EL (cell line): Measurements from ENCODE around the gene KASH5.
"Not testable (repeated sequence)": the region's sequence is repeated elsewhere in the genome, so short reads cannot be mapped to it uniquely, and the experiment has no call there.

Source experiments
- DNase-seq: peaks from one replicate; pipeline ENCODE4 v3.0.0-alpha.2; 2016

The KASH5 gene

GRCh38 chr19:49362048-49362928 lies 25.8 kb upstream of the KASH5 start, which contains the start of gene TEAD2:
Gene TEAD2, minus strand, starts transcription at chr19:49362416. Its CDS starts 2,341 bp downstream, at chr19:49360075.
- peak; percentile 70 for DNase-seq

- no peak for DNase-seq
Measured at GRCh38 chr19:49362929-49363267, 25.2 kb upstream of the KASH5 start.

GRCh38 chr19:49363268-49364082 lies 24.6 kb upstream of the KASH5 start, which contains the start of gene DKKL1:
Gene DKKL1, plus strand, starts transcription at chr19:49363877. Its CDS starts 122 bp downstream, at chr19:49363999.
- peak; percentile 99 for DNase-seq

- DNase-seq = no peak
Measured at GRCh38 chr19:49364083-49364737, 23.8 kb upstream of the KASH5 start.

- no peak for DNase-seq
Measured at GRCh38 chr19:49366110-49366509, 21.9 kb upstream of the KASH5 start.

DNA sequence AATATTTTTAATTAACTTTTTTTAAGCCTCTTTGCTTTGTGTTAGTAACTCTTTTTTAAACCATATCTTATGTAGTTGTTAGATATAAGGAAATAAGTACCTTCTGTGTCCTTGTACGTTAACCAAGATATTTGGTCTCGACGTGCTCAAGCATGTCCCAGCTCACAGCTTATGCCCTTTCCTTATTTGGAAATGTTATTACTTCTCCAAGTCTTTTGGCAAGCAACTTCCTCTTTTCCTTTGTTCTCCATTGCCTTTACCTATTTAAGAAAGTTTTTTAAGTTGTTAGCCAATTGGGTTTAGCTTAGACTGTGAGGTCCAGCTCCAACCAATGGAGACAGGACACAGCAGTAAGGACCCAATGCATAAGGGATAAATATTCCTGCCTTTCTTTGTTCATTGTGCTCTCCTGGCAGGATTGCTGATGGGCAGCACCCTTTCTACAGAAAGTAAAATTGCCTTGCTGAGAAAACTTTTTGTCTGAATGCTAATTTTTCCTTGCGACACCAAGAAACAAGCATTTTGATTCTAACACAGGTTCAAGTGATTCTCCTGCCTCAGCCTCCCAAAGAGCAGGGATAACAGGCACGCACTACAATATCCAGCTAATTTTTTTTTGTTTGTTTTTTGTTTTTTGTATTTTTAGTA lies 19.2 kb upstream of the KASH5 start:
- no peak for DNase-seq

GRCh38 chr19:49371184-49371583 lies 16.9 kb upstream of the KASH5 start:
- no peak for DNase-seq

DNA sequence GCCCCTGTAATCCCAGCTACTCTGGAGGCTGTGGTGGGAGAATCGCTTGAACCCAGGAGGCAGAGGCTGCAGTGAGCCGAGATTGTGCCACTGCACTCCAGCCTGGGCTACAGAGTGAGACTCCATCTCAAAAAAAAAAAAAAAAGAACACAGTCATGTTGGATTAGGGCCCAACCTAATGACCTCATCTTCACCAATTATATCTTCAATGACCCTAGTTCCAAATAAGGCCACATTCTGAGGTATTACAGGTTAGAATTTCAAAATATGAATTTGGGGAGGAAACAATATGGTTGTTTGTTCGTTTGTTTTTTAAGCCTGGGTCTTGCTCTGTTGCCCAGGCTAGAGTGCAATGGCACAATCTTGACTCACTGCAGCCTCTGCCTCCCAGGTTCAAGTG lies 14.9 kb upstream of the KASH5 start:
- DNase-seq = not testable (repeated sequence)

GRCh38 chr19:49374665-49375434 lies 13.2 kb upstream of the KASH5 start:
- DNase-seq = no peak

- DNase-seq = no peak
Measured at GRCh38 chr19:49378512-49378911, 9.5 kb upstream of the KASH5 start.

GRCh38 chr19:49380391-49380790 lies 7.7 kb upstream of the KASH5 start:
- no peak for DNase-seq

DNA sequence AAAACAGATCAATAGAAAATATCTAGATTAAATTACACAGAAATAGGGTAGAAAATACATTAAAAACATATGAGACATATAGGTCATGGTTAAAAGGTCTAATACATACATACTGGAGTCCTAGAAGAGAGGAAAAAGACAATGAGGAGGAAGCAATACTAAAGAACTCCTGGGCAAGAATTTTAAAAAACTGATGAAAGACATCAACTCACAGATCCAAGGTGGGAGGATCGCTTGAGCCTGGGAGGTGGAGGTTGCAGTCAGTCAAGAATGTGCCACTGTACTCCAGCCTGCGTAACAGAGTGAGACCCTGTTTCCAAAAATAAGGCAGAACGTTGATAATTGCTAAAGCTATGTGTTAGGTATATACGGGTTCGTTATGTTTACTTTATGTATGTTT lies 5.4 kb upstream of the KASH5 start:
- no peak for DNase-seq

- DNase-seq = no peak
Measured at GRCh38 chr19:49383599-49383998, 4.5 kb upstream of the KASH5 start.

DNA sequence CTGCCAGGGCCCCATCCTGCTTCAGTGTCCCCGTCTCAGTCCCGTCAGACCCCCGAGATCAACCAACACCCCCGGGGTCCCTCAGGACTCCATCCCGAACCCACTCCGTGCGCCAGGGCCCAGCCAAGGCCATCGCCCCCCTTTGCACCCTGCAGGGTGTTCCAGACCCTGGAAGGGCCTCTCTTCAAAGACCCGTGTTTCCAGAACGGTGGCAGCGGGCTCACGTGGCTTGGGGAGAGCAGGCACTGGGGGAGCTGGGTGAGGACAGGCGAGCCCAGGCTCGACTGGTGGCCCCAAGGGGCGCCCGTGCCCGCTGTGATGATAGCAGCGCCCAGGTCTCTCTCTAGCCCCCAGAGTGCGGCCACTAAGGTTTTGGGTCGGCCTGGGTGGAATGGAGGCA lies 1.4 kb downstream of the KASH5 start:
- DNase-seq = no peak

GRCh38 chr19:49390131-49390928 lies 2.3 kb downstream of the KASH5 start:
- no peak for DNase-seq

DNA sequence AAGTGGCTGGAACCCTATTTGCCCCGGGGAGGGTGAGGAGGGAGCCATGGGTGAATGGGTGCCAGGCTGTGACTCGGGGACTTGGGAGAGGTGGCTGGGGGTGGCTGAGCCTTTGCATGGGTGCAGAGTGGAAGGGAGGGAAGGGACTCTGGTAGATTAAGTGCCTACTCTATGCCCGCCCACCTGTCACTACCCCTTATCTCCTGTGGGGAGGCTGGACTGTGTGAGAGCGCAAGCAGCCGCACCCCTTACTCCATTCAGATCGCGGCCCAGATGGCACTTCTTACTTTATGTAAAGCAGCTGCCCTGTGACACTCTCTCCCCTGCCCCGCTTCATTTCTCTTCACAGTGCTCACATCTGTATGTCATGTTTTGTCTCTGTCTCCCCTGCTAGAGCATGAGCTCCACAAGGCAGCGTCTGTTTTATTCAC lies 2.9 kb downstream of the KASH5 start:
- no peak for DNase-seq

DNA sequence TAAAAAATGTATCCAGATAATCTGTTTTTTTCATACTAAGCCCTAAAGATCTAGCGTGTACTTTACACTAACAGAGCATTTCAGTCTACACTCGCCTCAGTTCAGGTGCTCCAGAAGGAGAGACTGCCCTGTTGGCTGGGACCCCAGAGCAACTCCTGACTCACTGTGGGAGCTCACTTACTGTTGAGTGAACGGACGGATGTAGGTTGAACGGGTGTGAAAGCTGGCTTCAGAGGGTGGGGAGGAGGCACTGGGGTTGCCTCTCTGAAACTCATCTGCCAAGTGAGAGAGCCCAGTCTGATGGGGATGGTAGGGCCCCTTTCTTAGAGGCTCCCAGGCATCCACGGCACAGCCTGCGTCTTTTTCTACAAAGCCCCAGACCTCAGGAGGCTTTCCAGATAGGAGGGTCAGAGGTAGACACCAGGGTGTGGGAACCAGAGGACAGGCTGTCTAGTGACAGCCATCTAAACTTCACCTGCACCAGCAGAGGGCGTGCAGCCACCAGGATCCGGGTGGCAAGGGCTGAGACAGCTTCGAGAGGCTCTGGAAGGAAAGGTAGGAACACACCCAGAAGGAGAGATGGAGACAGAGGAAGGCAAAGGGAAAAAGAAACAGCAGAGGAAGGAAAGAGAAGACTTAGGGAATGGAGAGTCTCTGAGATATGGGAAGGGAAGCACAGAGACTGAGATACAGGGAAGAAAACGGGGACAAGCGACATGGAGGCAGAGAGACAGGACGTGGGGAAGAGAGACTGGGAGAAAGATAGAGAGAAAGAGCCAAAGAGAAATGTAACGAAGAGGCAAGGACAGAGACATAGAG lies 3.7 kb downstream of the KASH5 start:
- peak; percentile 64 for DNase-seq

- DNase-seq = no peak
Measured at GRCh38 chr19:49393881-49394280, 5.8 kb downstream of the KASH5 start.

DNA sequence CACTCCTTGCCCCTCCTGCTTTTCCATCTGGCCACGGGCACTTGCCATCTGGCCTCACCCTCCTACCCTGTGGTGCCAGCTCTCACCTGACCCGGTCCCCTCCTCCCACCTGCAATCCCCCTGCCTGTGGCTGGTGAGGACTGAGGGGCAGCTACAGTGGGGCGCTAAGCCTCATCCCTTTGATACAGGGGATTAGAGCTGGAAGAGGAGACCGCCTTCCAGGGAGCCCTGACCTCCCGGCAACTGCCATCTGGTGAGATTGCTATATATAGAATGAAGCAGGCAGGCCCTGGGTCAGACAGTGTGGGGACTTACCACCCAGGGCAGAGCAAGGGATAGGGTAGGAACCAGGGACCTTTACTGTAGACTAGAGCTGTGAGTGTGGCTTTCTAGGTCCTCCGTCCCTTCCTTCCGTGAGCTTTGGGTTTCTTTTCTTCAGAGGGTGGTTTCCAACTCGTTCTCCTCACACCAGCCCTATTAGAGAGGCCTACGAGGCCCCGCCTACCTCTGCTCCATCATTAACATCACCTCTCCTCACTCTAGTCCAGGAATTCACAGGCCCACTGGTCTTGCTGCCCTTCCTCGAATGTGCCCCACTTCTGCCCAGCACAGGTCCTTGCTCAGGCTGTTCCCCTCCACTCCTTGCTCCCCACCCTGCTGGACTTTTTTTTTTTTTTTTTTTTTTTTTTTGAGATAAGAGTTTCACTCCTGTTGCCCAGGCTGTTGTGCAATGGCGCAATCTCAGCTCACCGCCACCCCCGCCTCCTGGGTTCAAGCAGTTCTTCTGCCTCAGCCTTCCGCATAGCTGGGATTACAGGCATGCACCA lies 7.7 kb downstream of the KASH5 start:
- DNase-seq = no peak
